ENCODE measurements around the gene FAM234A.
"Not testable (repeated sequence)": the region's sequence is repeated elsewhere in the genome, so short reads cannot be mapped to it uniquely, and the experiment has no call there.

Gene FAM234A

DNA sequence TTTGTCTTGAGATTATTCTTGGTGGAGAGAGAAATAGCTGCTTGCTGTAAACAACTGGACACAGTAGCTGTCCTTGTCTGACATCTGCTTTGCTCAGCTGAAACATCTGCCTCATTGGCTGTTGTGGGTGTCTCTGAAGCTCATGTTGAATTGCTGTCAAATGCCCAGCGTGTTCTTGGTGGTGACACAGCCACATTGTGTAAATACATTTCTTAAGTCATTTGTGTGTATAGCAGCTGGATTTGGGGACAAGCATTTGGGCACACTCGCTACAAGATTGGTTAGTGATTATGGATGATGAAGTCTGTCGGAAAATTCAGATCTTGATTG, 5.3 kb downstream of the FAM234A start:
- DNase-seq = no peak

DNA sequence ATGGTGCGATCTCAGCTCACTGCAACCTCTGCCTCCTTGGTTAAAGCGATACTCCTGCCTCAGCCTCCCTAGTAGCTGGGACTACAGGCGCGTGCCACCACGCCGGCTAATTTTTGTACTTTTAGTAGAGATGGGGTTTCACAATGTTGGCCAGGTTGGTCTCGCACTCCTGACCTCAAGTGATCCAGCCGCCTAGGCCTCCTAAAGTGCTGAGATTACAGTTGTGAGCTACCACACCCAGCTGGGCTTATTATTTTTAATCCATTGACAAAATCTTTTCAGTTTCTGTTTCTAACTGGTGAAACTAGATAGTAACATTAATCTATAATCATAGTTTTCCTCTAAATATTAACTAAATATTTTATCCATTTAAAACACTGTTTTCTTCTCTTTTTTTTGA, 5.9 kb downstream of the FAM234A start:
- DNase-seq = no peak

DNA sequence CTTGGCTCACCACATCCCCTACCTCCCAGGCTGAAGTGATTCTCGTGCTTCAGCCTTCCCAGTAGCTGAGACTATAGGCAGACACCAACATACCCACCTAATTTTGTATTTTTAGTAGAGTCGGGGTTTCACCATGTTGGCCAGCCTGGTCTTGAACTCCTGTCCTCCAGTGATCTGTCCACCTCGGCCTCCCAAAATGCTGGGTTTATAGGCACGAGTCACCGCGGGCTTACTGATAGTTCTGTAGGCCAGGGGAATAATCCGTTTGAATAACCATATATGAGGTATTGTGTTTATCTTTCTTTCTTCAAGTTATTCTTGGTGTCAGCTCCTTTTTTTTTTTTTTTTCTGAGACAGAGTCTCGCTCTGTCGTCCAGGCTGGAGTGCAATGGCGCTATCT, 7.7 kb downstream of the FAM234A start:
- DNase-seq = no peak

DNA sequence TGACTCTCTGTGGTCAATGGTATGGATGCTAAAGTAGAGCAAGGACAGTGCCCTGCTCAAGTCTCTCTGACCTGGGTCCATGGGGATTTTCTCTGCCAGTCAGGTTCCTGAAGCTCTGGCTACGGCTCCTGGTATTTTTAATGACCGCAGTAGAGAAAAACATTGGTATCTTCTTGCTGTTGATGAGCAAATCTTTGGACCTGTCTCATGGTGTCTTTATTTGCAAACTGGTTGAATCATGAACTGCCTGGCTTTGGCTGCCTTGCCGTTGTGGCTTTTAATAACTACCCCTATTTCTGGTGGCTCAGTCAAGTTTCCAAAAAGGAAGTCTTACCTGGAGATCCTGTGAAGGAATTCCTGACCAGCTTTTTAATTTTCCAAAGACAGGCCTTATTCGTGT, 8.7 kb downstream of the FAM234A start:
- no peak for DNase-seq

DNA sequence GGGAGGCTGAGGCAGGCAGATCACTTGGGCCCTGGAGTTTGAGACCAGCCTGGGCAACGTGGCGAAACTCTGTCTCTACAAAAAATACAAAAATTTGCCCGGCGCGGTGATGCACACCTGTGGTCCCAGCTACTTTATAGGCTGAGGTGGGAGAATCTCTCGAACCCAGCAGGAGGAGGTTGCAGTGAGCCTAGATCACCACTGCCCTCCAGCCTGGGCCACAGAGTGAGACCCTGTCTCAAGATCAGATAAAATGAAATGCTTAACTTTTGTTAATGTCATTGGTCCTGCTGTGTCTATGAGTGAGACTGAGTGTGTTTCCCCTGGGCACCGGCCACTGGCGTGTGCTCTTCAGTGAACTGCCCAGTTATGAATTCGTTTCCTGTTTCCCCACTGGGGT, 10.5 kb downstream of the FAM234A start:
- no peak for DNase-seq

DNA sequence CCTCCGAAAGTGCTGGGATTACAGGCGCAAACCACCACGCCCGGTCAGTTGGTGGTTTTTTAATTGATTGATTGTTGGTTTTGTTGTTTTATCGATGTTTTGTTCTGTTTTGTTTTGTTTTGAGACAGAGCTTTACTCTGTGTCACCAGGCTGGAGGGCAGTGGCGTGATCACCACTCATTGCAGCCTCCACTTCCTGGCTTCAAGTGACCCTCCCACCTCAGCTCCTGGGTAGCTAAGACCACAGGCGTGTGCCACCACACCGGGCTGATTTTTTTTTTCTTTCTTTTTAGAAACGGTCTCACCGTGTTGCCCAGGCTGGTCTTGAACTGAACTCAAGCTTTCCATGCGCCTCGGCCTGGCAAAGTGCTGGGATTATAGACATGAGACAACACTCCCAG, 12.4 kb downstream of the FAM234A start:
- no peak for DNase-seq

DNA sequence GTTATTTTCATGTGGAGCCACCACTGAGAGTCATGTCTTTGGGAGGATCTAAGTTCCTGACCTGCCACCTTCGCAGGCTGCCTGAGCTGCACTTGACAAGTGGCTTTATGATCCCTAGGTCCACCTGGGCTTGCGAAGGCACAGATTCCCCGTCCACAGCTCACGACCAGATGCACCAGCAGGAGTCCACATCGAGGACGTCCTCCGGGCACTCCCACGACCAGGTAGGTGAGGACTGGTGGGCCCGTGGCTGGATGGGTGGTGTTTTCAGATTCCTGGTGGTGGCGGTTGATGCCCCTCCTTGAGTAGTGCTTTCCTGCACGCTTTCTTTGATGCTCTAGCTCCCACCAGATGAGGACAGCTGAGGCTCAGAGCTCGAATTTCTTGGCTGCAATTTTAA, 14.8 kb downstream of the FAM234A start:
- DNase-seq = no peak

DNA sequence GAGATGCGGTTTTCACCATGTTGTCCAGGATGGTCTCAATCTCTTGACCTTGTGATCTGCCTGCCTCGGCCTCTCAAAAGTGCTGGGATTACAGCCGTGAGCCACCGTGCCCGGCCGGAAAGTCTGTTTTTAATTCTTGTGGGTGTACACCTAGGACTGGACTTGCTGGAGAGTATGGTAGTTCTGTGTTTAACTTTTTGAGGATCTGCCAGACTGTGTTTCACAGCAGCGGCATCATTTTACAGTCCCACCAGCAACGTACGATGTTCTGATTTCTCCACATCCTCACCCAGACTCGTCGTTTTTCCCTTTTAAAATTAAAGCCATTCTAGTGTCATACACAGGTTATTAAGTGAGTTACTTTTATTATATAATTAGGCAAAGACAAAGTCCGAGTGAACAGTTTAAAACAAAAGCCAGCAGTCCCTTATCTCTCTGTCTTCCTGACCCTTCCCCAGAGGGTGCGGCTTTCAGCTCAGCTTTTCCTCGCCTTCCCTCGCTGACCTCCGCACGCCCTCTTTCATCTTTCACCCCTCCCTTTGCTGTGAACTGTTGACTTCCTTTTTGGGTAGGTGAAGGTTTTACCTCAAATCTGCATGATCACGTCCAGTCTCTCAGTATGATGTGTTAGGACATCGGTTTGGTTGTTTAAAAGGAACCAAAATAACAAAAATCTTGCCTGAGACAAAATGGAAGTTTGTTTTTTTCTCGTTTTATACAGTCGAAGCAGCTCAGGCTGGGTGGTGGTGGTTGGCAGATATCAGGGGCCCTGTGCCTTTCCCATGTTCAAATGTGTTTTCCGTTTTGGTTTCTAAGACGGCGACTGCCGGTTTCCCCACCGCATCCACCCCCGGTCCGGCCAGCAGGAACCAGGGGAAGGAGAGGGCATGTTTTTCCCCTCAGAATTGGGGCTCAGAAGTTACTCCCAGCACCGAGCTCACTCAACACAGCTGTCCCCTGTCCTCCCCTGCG, 18.0 kb downstream of the FAM234A start:
- no peak for DNase-seq

DNA sequence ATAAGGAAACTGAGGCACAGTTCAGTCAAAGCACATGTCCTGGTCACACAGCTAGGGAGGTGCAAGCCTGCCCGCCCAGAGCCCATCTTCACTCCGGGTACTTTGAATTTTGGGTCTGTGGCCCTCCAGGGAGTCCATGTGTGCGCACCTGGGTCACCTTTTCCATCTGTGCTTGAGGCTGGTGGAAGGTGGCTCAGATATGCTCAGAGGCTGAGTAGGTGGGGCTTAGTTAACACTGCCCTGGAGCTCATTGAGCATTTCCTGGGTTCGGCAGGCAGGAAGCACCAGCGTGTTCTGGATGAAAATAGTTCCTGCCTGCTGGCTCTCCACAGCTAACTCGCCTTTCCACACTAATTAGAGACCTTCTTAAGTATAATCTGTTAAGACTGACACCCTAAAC, 19.2 kb downstream of the FAM234A start:
- DNase-seq = no peak

DNA sequence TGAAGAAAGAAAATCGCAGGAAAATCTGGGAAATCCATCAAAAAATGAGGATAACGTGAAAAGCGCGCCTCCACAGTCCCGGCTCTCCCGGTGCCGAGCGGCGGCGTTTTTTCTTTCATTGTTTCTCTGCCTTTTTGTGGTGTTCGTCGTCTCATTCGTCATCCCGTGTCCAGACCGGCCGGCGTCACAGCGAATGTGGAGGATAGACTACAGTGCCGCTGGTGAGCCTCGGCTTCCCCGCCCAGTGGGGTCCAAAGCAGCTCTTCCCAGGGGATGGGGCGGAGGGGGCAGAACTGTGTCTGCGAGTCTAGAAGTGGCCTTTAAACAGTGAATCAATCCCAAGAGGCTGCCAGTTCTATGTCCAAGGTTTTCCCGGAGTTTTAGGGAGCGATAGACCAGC, 19.8 kb downstream of the FAM234A start:
- no peak for DNase-seq

DNA sequence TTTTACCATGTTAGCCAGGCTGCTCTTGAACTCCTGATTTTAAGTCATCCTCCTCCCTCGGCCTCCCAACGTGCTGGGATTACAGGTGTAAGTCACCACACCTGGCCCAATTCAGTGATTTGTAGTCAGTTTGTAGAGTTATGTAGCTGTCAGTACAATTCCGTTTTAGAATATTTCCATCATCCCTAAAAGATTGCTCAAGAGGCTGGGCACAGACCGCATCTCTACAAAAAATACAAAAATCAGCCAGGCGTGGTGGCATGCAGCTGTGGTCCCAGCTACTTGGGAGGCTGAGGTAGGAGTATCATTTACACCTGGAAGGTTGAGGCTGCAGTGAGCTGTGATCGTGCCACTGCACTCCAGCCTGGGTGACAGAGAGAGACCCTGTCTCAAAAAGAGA, 20.6 kb downstream of the FAM234A start:
- DNase-seq = no peak

DNA sequence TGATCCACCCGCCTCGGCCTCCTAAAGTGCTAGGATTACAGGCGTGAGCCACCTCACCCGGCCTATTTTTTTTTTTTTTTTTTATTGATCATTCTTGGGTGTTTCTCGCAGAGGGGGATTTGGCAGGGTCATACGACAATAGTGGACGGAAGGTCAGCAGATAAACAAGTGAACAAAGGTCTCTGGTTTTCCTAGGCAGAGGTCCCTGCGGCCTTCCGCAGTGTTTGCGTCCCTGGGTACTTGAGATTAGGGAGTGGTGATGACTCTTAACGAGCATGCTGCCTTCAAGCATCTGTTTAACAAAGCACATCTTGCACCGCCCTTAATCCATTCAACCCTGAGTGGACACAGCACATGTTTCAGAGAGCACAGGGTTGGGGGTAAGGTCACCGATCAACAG, 23.5 kb downstream of the FAM234A start:
- DNase-seq = not testable (repeated sequence)

DNA sequence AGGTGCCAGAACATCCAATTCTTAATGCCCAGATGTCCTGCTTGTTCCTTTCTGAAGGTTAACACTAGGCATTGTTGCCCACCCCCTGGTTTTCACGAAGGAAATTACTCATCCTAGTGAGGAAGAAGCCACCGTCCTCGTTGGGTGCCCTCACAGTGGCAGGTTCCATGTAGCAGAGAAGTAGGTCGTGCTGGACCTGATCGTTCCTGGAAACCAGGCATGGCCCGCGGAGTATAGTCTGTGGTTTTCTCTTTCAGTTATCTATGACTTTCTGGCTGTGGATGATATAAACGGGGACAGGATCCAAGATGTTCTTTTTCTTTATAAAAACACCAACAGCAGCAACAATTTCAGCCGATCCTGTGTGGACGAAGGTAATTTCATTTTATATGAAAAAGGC, 24.6 kb downstream of the FAM234A start:
- DNase-seq = no peak

DNA sequence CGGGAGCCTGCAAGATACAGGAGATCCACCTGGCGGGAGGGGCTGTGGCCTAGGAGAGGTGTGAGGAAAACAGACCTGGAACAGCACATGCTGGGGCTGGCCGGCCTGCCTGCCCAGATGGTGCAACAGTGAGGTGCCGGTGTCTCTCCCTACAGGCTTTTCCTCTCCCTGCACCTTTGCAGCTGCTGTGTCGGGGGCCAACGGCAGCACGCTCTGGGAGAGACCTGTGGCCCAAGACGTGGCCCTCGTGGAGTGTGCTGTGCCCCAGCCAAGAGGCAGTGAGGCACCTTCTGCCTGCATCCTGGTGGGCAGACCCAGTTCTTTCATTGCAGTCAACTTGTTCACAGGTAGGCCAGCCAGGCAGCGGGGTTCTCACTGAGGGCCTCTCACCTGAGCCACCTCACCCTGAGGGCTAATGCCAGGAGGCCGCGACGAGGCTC, 25.2 kb downstream of the FAM234A start:
- DNase-seq = no peak

DNA sequence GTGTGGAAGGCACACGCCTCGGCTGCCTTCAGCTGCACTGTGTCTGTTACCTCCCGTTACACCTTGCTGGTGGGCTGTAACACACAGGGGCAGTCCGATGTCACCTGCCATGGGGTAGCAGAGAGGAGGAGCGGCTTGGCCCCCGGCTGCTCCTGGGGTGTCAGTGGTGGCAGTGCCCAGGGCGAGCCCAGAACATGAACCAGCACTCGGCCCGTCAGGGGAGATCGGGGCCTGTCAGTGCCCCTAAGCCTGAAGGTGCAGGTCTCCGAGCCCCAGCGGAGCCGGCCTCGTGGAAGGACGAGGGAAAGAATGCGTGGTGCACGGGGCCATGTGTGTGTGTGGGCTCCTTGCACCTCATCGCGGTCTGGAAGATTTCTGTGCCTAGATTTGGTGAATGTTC, 25.7 kb downstream of the FAM234A start:
- no peak for DNase-seq

DNA sequence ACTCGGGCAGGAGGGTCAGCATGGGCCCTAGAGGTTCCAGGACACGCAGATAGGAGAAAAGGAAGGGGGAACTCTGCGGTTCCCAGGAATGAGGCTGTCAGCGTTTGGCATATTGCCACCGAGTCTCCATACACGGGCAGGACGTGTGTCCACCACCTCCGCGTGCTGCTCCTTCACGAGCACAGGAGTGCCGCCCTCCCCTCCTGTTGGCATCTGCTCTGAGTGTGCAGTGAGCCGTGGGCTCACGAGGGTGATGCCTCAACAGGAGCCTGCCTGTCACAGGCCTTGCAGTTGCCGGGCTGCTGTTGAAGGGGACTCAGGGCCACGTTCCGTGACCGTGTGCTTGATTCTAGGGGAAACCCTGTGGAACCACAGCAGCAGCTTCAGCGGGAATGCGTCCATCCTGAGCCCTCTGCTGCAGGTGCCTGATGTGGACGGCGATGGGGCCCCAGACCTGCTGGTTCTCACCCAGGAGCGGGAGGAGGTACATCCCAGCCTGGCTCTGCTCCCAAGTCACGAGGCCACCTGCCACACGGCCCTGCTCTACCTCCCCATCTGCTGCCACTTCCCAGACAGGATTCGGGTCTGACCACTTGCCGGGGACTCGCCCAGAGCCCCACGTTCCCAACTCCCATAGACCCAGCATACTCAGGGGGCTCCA, 26.5 kb downstream of the FAM234A start:
- DNase-seq = no peak

DNA sequence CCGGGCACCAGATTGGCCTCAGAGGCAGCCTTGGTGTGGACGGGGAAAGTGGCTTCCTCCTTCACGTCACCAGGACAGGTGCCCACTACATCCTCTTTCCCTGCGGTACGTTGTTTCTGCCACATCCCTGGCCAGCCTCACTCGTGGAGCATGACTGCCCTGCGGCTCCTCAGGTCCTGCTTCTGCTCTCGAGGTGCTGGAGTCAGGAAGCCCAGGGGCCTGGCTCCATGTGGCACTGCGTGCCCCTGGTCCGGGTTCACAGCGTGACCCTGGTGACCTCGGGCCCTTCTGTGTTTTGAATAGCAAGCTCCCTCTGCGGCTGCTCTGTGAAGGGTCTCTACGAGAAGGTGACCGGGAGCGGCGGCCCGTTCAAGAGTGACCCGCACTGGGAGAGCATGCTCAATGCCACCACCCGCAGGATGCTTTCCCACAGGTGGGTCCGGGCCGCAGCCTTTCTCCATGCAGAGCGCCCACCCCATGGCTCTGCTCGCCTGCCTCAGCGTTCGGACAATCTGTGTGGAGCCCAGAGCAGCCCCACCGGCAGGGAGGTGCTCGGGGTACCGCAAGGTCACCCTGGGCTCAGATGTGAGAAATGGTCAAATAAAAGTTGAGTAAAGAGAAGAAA, 27.6 kb downstream of the FAM234A start:
- no peak for DNase-seq

DNA sequence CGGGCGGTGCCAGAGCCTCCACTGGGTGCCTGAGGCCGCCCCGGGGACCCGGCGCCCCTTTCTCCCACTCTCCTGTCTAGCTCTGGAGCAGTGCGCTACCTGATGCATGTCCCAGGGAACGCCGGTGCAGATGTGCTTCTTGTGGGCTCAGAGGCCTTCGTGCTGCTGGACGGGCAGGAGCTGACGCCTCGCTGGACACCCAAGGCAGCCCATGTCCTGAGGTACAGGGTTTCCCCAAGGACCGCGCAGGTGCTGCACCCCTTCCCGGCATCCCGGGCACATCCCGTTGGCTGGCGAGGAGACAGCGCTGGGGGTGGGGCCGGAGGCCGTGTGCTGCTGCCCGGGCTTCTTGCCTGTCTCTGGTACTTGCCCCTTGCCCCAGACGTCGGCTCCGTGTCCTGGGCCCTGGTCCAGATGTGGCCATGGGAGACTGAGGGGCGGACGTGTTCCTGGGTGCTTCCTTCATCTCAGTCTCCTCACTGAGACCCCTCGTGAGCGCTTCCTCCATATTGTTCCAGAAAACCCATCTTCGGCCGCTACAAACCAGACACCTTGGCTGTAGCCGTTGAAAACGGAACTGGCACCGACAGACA, 28.7 kb downstream of the FAM234A start:
- DNase-seq = no peak

DNA sequence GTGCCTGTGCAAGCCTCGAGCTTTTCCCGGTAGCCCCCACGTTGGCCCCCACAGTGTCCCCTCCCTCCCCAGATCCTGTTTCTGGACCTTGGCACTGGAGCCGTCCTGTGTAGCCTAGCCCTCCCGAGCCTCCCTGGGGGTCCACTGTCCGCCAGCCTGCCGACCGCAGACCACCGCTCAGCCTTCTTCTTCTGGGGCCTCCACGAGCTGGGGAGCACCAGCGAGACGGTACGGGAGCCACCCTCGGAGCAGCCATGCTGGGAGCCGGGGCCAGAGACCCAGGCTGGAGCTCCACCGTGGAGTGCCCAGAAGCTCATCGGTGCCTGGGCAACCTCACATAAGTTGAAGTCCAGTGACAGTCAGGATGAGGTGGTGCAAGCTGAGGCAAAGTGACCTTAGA, 29.3 kb downstream of the FAM234A start:
- DNase-seq = no peak

DNA sequence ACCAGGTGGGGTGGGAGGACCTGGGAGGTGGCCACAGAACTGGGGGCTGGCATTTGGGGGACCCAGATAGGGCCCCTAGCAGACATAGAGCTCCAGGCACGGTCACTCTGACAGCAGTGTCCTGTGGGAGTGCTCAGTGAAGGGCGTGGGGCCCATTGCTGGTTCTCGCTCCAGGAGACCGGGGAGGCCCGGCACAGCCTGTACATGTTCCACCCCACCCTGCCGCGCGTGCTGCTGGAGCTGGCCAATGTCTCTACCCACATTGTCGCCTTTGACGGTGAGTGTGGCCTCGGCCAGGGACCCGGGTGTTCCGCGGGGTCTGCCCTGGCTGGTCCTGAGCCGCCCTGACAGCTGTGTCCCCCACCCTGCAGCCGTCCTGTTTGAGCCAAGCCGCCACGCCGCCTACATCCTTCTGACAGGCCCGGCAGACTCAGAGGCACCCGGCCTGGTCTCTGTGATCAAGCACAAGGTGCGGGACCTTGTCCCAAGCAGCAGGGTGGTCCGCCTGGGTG, 29.9 kb downstream of the FAM234A start:
- no peak for DNase-seq

DNA sequence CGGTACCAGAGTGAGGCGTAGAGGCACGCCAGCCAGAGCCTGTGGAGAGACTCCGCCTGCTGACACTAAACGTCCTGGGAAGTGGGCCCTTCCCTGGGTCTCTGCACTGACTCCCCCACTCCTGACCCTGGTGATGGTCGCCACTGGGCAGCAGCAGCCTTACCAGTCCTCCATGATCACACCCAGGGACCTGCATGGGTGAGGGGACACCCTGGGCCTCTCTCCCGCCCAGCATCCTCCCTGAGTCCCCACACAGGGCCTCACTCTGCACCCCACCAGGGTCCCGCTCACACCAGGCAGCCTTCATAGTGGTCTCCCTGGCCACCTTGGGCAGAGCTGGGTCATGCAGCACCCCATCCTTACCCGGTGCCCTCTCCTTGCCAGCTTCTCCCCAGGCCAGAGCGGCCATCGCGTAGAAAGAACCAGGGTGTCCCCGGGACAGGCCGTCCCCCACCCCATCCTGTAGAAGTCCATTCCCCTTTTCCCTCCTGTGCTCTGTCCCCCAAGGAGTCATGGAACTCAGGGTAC, 30.4 kb downstream of the FAM234A start:
- no peak for DNase-seq

DNA sequence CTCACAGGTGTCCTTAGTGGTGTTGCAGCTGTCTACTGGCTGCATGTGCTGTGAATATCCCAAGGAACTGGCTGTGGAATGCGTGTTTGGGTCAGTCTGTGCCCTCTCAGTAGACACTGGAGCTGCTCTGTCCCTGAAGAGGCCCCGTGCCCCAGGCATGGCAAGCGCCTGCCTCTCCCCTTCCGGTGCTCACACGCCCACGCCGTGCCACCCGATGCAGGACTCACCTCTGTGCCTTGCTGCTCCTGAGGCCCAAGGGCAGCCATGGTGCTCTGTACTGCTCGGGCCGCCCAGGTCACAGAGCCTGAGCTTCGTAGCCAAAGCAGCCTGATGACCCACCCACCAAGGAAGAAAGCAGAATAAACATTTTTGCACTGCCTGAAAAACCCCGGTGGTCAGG, 31.1 kb downstream of the FAM234A start:
- no peak for DNase-seq

All from NCI-H69 (cell line).